H1 (cell line): ENCODE measurements around the gene SOCS4. TPM values are rescaled to one million over a fixed set of nuclear protein-coding genes. Genes with fewer than 3 reads are reported as not detected.

Source experiments
- CTCF ChIA-PET: fragments of 300-600 bp; sonication (Branson Sonifier 250); formaldehyde crosslinking; loops from one replicate; lab custom pipeline; 2021; ENCODE audit not compliant: partially characterized antibody; lab: Charles Lee
- POLR2A ChIA-PET: fragments of 300-600 bp; sonication (Branson Sonifier 250); formaldehyde crosslinking; loops from one replicate; lab custom pipeline; 2021; ENCODE audit warnings: inconsistent platforms; ENCODE audit not compliant: partially characterized antibody; lab: Charles Lee
- DNase-seq, 2 experiments: peaks; one replicate each; pipeline versions ENCODE4 v3.0.0 to v3.0.0-alpha.2; 2010 to 2022; ENCODE audit warnings: low spot score in 2 of 2, low read depth in 1 of 2, mixed read lengths in 1 of 2
- FAIRE-seq: peaks from 2 replicates; lab custom pipeline; 2011; peaks lifted over from hg19 to GRCh38; lab: Jason Lieb, UNC
- H2AFZ ChIP-seq: 2 replicates; pipeline ENCODE4 v1.8.1; 2012; ENCODE audit warnings: low read length, inconsistent platforms
- H2AK5ac ChIP-seq: 2 replicates; pipeline ENCODE4 v1.6.1; 2013; ENCODE audit warnings: low read depth, low read length
- H2BK120ac ChIP-seq: replicated peaks from 2 replicates; pipeline ENCODE3; 2013; ENCODE audit warnings: low read depth, low read length, inconsistent platforms
- H2BK12ac ChIP-seq: 2 replicates; pipeline ENCODE4 v1.6.1; 2013; ENCODE audit warnings: low read depth, low read length
- H2BK15ac ChIP-seq: 2 replicates; pipeline ENCODE4 v1.6.1; 2013; ENCODE audit warnings: low read length
- H2BK20ac ChIP-seq: 2 replicates; pipeline ENCODE4 v1.6.1; 2013; ENCODE audit warnings: low read length
- H2BK5ac ChIP-seq: 2 replicates; pipeline ENCODE4 v1.6.1; 2013; ENCODE audit warnings: low read depth, low read length
- H3K14ac ChIP-seq: 2 replicates; pipeline ENCODE4 v1.6.1; 2013; ENCODE audit warnings: inconsistent platforms; ENCODE audit not compliant: insufficient read length
- H3K18ac ChIP-seq: 2 replicates; pipeline ENCODE4 v1.6.1; 2013; ENCODE audit warnings: low read length; ENCODE audit errors: extremely low read depth
- H3K23ac ChIP-seq: 2 replicates; pipeline ENCODE4 v1.6.1; 2013; ENCODE audit warnings: inconsistent platforms; ENCODE audit not compliant: insufficient read length
- H3K23me2 ChIP-seq: 2 replicates; pipeline ENCODE4 v1.6.1; 2013; ENCODE audit warnings: low read depth, low read length
- H3K27ac ChIP-seq: 2 replicates; pipeline ENCODE4 v1.6.1; 2011; ENCODE audit warnings: low read depth, low read length, inconsistent platforms
- H3K27me3 ChIP-seq, 4 experiments: replicated peaks in 1 of 4; 1 replicate in 1 of 4; 2 replicates in 3 of 4; pipeline versions ENCODE4 v1.6.1 to v1.8.1; 2011 to 2013; ENCODE audit warnings: low read length in 3 of 4, mild to moderate bottlenecking in 3 of 4, inconsistent platforms in 2 of 4, mixed read lengths in 2 of 4, moderate library complexity in 1 of 4; ENCODE audit not compliant: control insufficient read depth in 3 of 4, insufficient read depth in 3 of 4; ENCODE audit errors: extremely low read depth in 1 of 4
- H3K36me3 ChIP-seq, 4 experiments: 2 replicates each; pipeline versions ENCODE4 v1.6.1 to v1.8.1; 2011 to 2013; ENCODE audit warnings: mild to moderate bottlenecking in 4 of 4, low read length in 3 of 4, moderate library complexity in 2 of 4, control low read depth in 1 of 4, inconsistent platforms in 1 of 4; ENCODE audit not compliant: insufficient read depth in 4 of 4, control insufficient read depth in 2 of 4
- H3K4ac ChIP-seq: replicated peaks from 2 replicates; pipeline ENCODE3; 2013; ENCODE audit warnings: low read length, low read depth, mixed read lengths, inconsistent platforms; ENCODE audit not compliant: insufficient read length
- H3K4me1 ChIP-seq, 4 experiments: replicated peaks in 1 of 4; 1 replicate in 1 of 4; 2 replicates in 3 of 4; pipeline versions ENCODE4 v1.6.1 to v1.8.1; 2011 to 2013; ENCODE audit warnings: low read length in 3 of 4, inconsistent platforms in 2 of 4, mixed read lengths in 1 of 4; ENCODE audit not compliant: insufficient read depth in 4 of 4, control insufficient read depth in 3 of 4
- H3K4me2 ChIP-seq, 2 experiments: 2 replicates each; pipeline versions ENCODE4 v1.6.1 to v1.8.1; 2011 to 2013; ENCODE audit warnings: low read depth in 2 of 2, low read length in 2 of 2, control low read depth in 1 of 2, inconsistent platforms in 1 of 2, mild to moderate bottlenecking in 1 of 2; ENCODE audit not compliant: insufficient read depth in 1 of 2
- H3K4me3 ChIP-seq, 4 experiments: fragments of 200-600, 300-600 bp in 1 of 4; sonication (generic), shearing (Covaris generic), sonication (Bioruptor Twin) in 1 of 4; 2 replicates each; pipeline versions ENCODE4 v1.5.1 to v1.8.1; 2011 to 2016; ENCODE audit warnings: low read length in 4 of 4, low read depth in 3 of 4, control low read depth in 2 of 4, inconsistent platforms in 2 of 4, mild to moderate bottlenecking in 2 of 4, mixed read lengths in 1 of 4, moderate library complexity in 1 of 4; ENCODE audit not compliant: insufficient read depth in 2 of 4; ENCODE audit errors: extremely low read depth in 1 of 4
- H3K56ac ChIP-seq: replicated peaks from 2 replicates; pipeline ENCODE3; 2013; ENCODE audit warnings: low read depth, mild to moderate bottlenecking, mixed read lengths, low read length, inconsistent platforms; ENCODE audit not compliant: insufficient read length
- H3K79me1 ChIP-seq: 2 replicates; pipeline ENCODE4 v1.6.1; 2013; ENCODE audit warnings: low read depth, low read length, control low read depth
- H3K79me2 ChIP-seq, 2 experiments: 2 replicates each; pipeline versions ENCODE4 v1.6.1 to v1.8.1; 2012 to 2013; ENCODE audit warnings: low read length in 2 of 2, mild to moderate bottlenecking in 2 of 2, inconsistent platforms in 1 of 2; ENCODE audit not compliant: insufficient read depth in 2 of 2, control insufficient read depth in 1 of 2
- H3K9ac ChIP-seq, 4 experiments: replicated peaks in 1 of 4; 1 replicate in 1 of 4; 2 replicates in 3 of 4; pipeline versions ENCODE4 v1.6.1 to v1.8.1; 2011 to 2013; ENCODE audit warnings: low read depth in 3 of 4, low read length in 3 of 4, control low read depth in 2 of 4, mild to moderate bottlenecking in 2 of 4, moderate library complexity in 2 of 4, inconsistent platforms in 1 of 4; ENCODE audit errors: extremely low read depth in 1 of 4
- H3K9me3 ChIP-seq, 2 experiments: 2 replicates each; pipeline versions ENCODE4 v1.6.1 to v1.8.1; 2012 to 2013; ENCODE audit warnings: mild to moderate bottlenecking in 2 of 2, moderate library complexity in 2 of 2, control low read depth in 1 of 2, inconsistent platforms in 1 of 2, low read depth in 1 of 2, low read length in 1 of 2, mixed read lengths in 1 of 2; ENCODE audit not compliant: insufficient read depth in 2 of 2
- H4K20me1 ChIP-seq, 2 experiments: replicated peaks in 1 of 2; 2 replicates each; pipeline versions ENCODE3 to v1.8.1; 2011 to 2013; ENCODE audit warnings: inconsistent platforms in 2 of 2, low read length in 2 of 2, mild to moderate bottlenecking in 1 of 2; ENCODE audit not compliant: insufficient read depth in 2 of 2, control insufficient read depth in 1 of 2
- H4K5ac ChIP-seq: 2 replicates; pipeline ENCODE4 v1.6.1; 2013; ENCODE audit warnings: low read length, low read depth, mixed read lengths, inconsistent platforms; ENCODE audit not compliant: insufficient read length
- H4K8ac ChIP-seq: 2 replicates; pipeline ENCODE4 v1.8.0; 2013; ENCODE audit warnings: mild to moderate bottlenecking, moderate library complexity, low read length, inconsistent platforms; ENCODE audit not compliant: insufficient read depth; ENCODE audit errors: extremely low read depth
- H4K91ac ChIP-seq: replicated peaks from 2 replicates; pipeline ENCODE3; 2013; ENCODE audit warnings: low read length, mixed read lengths, inconsistent platforms; ENCODE audit not compliant: insufficient read length
- ASH2L ChIP-seq: fragments of 200-600, 300-600 bp; sonication (generic); IDR thresholded peaks from one replicate; pipeline ENCODE4 v1.7.1; 2017; ENCODE audit warnings: low read length
- BACH1 ChIP-seq: IDR thresholded peaks from 2 replicates; pipeline ENCODE4 v1.6.1; 2012; ENCODE audit warnings: low read length, improper control_type of control experiment
- BCL11A ChIP-seq, 2 experiments: IDR thresholded peaks; one replicate each; pipeline ENCODE4 v1.6.1; 2011; ENCODE audit warnings: low read depth in 2 of 2, low read length in 2 of 2, mild to moderate bottlenecking in 2 of 2
- BRCA1 ChIP-seq: IDR thresholded peaks from 2 replicates; pipeline ENCODE4 v1.6.1; 2012; ENCODE audit warnings: low read depth, low read length, improper control_type of control experiment
- CHD1 ChIP-seq: IDR thresholded peaks from 2 replicates; pipeline ENCODE4 v1.6.1; 2012; ENCODE audit warnings: low read depth, low read length, improper control_type of control experiment
- CREB1 ChIP-seq: IDR thresholded peaks from 2 replicates; pipeline ENCODE4 v1.6.1; 2012; ENCODE audit warnings: inconsistent platforms
- HDAC2 ChIP-seq, 2 experiments: fragments of 300-600 bp in 1 of 2; sonication (generic) in 1 of 2; IDR thresholded peaks; 2 replicates each; pipeline ENCODE4 v1.6.1; 2011 to 2012; ENCODE audit warnings: low read depth in 2 of 2, low read length in 2 of 2, mild to moderate bottlenecking in 2 of 2, moderate library complexity in 2 of 2, borderline replicate concordance in 1 of 2, inconsistent platforms in 1 of 2
- JUN ChIP-seq: IDR thresholded peaks from 2 replicates; pipeline ENCODE4 v1.6.1; 2011; ENCODE audit warnings: low read depth, mild to moderate bottlenecking, improper control_type of control experiment, low read length
- MAFK ChIP-seq: IDR thresholded peaks from 2 replicates; pipeline ENCODE4 v1.6.1; 2012; ENCODE audit warnings: low read depth, mild to moderate bottlenecking, improper control_type of control experiment, low read length
- POLR2A ChIP-seq, 2 experiments: IDR thresholded peaks; 1 replicate in 1 of 2; 2 replicates in 1 of 2; pipeline ENCODE4 v1.6.1; 2011; ENCODE audit warnings: low read depth in 2 of 2, low read length in 2 of 2, mild to moderate bottlenecking in 2 of 2; ENCODE audit errors: control extremely low read depth in 1 of 2
- SP2 ChIP-seq: IDR thresholded peaks from 2 replicates; pipeline ENCODE4 v1.6.1; 2012; ENCODE audit warnings: mild to moderate bottlenecking, low read length, inconsistent platforms
- TAF1 ChIP-seq: IDR thresholded peaks from 2 replicates; pipeline ENCODE4 v1.6.1; 2011; ENCODE audit warnings: mild to moderate bottlenecking, low read depth, low read length
- TBP ChIP-seq: IDR thresholded peaks from 2 replicates; pipeline ENCODE4 v1.6.1; 2011; ENCODE audit warnings: low read depth, low read length, improper control_type of control experiment
- TCF12 ChIP-seq: IDR thresholded peaks from 2 replicates; pipeline ENCODE4 v1.6.1; 2011; ENCODE audit warnings: low read depth, mild to moderate bottlenecking, low read length
- WGBS, 2 experiments: shearing (Covaris generic) in 1 of 2; methylation state at CpG; one replicate each; pipeline versions ENCODE4 v1.1.6 to v1.1.7; 2013 to 2015; ENCODE audit warnings: low lambda C conversion rate in 2 of 2, mixed read lengths in 2 of 2, inconsistent platforms in 1 of 2, low coverage in 1 of 2, missing lambda C conversion rate in 1 of 2; ENCODE audit not compliant: insufficient replicate concordance in 2 of 2, insufficient coverage in 1 of 2, insufficient read length in 1 of 2; ENCODE audit errors: extremely low coverage in 1 of 2, missing lambda C conversion rate in 1 of 2; 5-methylcytosine and 5-hydroxymethylcytosine counted together
- polyA plus RNA-seq, 7 experiments: library from polyadenylated mRNA; depleted of rRNA in 3 of 7; stranded (reverse) in 5 of 7; unstranded in 2 of 7; fragments of >200 nt in 5 of 7; fragments of 200-250 nt in 2 of 7; gene quantifications; 1 replicate in 5 of 7; 2 replicates in 1 of 7; 4 replicates in 1 of 7; pipeline versions ENCODE4 v1.2.1 to v1.2.3, GENCODE V29; 2011 to 2013; ENCODE audit warnings: missing spikeins in 2 of 7, mixed read lengths in 2 of 7
- total RNA-seq: library from RNA; stranded (reverse); fragmentation: NEBNext Ultra II Directional; extraction: Animal tissue kit (Norgen Biotek cat#: 25700); gene quantifications from 2 replicates; pipeline ENCODE4 v1.2.1, GENCODE V29; 2021
- TF ChIP-seq, protein P1 (sequence below): IDR thresholded peaks from 2 replicates; pipeline ENCODE4 v1.6.1; 2011; ENCODE audit warnings: low read length, improper control_type of control experiment

Gene SOCS4
- total and polyA plus RNA-seq, 2 of the 8 experiments (the other 6 are each of a cell fraction or from before 2014, with no cell fraction given), result 5.5 to 31.5 TPM

DNA sequence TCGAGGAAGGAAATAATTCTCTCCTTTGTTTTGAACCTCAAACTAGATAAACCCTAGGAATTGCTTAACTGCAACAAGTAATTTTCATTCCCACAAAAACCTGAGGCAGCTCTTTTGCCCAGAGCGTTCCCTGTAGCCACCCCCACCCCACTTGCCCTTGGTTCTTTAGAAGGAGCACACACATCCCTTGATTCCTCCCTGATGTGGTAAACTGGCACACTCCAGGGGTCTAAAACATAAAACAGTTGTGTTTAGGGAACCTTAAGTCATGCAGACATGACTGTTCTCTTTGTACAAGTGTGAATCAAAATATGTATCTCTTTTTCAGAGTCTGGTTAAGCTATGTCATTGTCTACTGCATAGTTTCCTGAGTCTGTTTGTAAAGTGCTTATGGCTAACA, 38.4 kb downstream of the SOCS4 start:
- Histone ChIP-seq H3K23ac (no peak overlapping the region), H2BK120ac (no peak overlapping the region), H3K18ac (no peak overlapping the region), H3K4ac (no peak overlapping the region), H2AK5ac (no peak overlapping the region), H3K23me2 (no peaks in the 10 kb centered on the region), H4K8ac (no peak overlapping the region), H4K5ac (no peak overlapping the region), H3K27me3 (peaks cover 0 to 1% (median 0%) of the 10 kb centered on the region in 4 experiments; a peak in 1 of 7 replicates), H3K4me1 (no peaks in the 10 kb centered on the region), H4K20me1 (peaks cover 4% of the 10 kb centered on the region in 2 experiments), H3K79me2 (peaks cover 0 to 16% of the 10 kb centered on the region in 2 experiments; a peak in 2 of 4 replicates), H2BK15ac (no peak overlapping the region), H3K56ac (no peak overlapping the region), H3K36me3 (peaks cover 15 to 47% (median 26%) of the 10 kb centered on the region in 4 experiments), H2AFZ (no peak overlapping the region), H3K4me3 (no peak overlapping the region), H3K79me1 (no peaks in the 10 kb centered on the region), H3K9me3 (no peaks in the 10 kb centered on the region), H2BK20ac (no peak overlapping the region), H3K4me2 (no peak overlapping the region), H3K14ac (no peak overlapping the region), H2BK12ac (no peak overlapping the region), H4K91ac (no peak overlapping the region), H3K9ac (no peak overlapping the region), H2BK5ac (no peak overlapping the region), H3K27ac (no peak overlapping the region)
- ChIA-PET POLR2A (interaction anchor here (1.0 to 4.5 kb wide), 6 partner anchors 12 to 38 kb away, joined by 3 to 45 read pairs (median 5); partner anchors contain the start of genes MAPK1IP1L, SOCS4 and WDHD1), CTCF (interaction anchor here (0.8 to 2.0 kb wide), 4 partner anchors 12 to 81 kb away, joined by 3 to 6 read pairs (median 3); no protein-coding TSS in a partner anchor)
- FAIRE-seq (no peak), DNase-seq (no peak)
- WGBS, 2 experiments, result 85% methylated on average over 2 of the region's 2 CpGs; no CpG with 5 or more reads in 1 of the 2 experiments
- TF ChIP-seq POLR2A (IDR thresholded peaks at IDR 0.05; ENCODE audit: control extremely low read depth in 1 of 2, low read depth in 2 of 2, low read length in 2 of 2), result no peak
- TF ChIP-seq CREB1, result no peak
- no peak for TF ChIP-seq TCF12
- TF ChIP-seq TAF1, result no peak
- TF ChIP-seq TBP, result no peak
- TF ChIP-seq HDAC2 (IDR thresholded peaks at IDR 0.05; ENCODE audit: borderline replicate concordance in 1 of 2, low read depth in 2 of 2, low read length in 2 of 2), result no peak
- TF ChIP-seq CHD1, result no peak
- no peak for TF ChIP-seq SP2
- TF ChIP-seq MAFK, result no peak
- TF ChIP-seq BACH1, result no peak
- TF ChIP-seq JUN, result no peak
- TF ChIP-seq ASH2L, result no peak
- TF ChIP-seq BRCA1, result no peak
- TF ChIP-seq BCL11A (IDR thresholded peaks at IDR 0.05; ENCODE audit: low read depth in 2 of 2, low read length in 2 of 2), result no peak
- TF ChIP-seq, protein P1, sequence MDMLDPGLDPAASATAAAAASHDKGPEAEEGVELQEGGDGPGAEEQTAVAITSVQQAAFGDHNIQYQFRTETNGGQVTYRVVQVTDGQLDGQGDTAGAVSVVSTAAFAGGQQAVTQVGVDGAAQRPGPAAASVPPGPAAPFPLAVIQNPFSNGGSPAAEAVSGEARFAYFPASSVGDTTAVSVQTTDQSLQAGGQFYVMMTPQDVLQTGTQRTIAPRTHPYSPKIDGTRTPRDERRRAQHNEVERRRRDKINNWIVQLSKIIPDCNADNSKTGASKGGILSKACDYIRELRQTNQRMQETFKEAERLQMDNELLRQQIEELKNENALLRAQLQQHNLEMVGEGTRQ, result no peak
